HG03095 (cell line): ENCODE data around the gene HDDC2.

Experiments used
- ATAC-seq: cut with Tn5 transposase; IDR thresholded peaks from one replicate; pipeline ENCODE4 v1.9.1; 2021; ENCODE audit warnings: moderate library complexity; ENCODE audit not compliant: unreplicated experiment

HDDC2 gene, protein sequence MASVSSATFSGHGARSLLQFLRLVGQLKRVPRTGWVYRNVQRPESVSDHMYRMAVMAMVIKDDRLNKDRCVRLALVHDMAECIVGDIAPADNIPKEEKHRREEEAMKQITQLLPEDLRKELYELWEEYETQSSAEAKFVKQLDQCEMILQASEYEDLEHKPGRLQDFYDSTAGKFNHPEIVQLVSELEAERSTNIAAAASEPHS

DNA sequence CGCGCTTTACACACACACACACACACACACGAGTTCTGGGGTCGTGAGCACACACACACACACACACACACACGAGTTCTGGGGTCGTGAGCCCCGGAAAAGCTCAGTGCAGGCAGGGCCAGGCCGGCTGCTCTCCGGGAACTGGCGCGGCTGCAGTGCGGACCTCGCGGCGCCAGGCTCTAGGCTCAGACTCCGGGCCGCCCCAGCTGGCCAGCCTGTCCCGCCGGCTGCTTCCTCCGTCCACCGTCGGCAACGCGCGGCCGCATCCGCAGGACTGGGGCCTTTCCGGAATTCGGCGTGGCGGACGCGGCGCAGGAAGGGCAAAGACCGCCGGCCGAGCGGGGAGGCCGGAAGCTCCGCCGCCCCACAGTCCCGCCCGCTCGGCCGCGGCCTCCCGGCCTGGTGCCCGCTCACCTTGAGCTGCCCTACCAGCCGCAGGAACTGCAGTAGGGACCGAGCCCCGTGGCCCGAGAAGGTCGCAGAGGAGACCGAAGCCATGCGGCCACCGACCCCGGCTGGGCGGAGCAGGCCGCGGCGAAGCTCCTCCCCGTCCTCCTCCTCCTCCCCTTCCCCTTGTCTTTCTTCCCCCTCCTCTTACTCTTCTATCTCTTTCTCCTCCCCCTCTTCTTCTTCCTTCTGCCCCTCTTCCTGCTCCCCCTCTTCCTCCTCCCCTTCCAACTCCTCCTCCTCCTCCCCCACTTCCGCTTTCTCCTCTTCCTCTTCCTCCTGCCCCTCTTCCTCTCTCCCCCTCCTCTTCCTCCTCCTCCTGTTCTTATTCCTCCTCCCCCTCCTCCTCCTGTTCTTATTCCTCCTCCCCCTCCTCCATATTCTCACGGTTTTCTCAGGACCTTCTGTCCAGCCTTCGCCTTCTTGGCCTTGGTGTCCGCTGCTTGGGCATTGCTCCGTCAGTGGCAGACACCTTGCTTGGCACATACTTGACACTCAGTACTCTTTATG is at the start of gene HDDC2:
TSS of gene HDDC2 (minus strand) at position 533 of the 957 bp plus-strand sequence. CDS start at position 498, 35 bp downstream.
- peak; percentile 88 for ATAC-seq

DNA sequence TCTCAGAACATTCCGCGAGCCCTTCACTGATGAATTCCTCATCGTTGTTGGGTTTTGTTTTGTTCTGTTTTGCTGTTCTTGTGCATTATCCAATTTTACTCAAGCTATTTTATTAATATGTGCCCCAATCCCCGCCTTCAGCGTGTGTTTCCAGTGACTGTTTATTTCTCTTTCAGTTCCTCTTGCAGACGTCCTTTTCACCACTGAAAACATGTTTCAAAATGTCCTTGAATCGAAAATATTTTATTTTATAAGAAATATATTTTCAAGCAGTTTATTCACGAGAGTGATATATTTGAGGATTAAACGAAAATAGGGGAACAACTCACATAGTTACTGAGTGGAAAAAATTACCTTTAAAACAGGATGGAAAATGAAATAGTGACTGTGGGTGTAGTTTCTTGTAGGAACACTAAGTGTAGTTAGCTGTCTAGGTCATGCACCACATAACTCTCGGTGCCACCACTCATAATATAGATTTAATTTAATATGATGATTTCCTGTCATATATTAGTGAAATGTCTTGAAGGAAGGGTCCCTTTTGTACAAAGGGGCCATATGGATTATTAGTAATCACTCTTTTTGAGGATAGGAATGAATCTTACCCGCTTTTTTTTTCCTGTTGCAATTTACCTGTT is 45.3 kb upstream of the HDDC2 start:
- peak; percentile 82 for ATAC-seq

DNA sequence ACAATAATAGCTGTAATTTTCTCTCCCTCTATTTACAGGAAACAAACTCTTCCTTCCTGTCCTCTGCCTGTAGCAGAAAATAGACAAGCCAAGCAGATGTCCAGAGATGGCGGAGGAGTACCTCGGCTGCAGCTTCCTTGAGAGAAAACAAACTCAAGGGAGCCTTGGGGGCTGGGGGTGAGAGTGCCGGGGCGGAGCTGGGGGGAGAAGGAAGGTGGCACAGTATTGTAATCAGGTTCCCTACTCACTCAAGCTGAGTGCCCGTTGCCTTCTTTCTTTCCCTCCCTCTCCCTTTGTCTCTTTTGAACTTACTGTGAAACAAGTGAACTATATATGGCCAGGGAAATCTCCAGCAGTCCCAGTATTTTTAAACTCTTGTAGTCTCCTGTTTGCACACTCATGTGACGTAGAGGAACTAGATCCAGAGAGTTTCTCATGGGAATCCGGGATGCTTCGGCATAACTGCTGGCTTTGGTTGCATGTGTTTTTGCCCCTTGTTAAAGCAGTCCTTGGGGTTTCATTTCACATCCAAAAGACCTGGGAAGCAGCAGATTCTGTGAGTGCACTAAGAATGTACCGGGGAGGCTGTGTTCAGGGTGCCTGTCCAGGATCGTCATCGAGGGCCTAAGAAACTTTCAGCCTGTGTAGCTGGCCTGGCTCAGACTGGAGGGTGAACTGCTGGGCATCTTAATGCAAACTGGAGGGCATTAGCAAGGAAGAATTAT is 44.6 kb upstream of the HDDC2 start:
- peak; percentile 44 for ATAC-seq

DNA sequence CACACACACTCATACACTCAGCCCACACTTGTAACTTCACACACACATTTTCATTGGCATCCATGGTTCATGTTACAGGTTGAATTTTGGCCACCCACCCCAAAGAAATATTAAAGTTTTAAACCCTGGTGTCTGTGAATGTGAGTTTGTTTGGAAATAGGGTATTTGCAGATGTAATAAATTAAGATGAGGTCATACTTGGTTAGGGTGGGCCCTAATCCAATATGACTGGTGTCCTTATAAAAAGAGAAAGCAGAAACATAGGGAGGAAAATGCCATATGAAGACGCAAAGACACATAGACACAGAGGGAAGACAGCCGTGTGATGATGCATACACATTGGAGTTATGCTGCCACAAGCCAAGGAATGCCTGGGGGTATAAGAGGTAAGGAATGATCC is 39.7 kb upstream of the HDDC2 start:
- ATAC-seq: no peak

DNA sequence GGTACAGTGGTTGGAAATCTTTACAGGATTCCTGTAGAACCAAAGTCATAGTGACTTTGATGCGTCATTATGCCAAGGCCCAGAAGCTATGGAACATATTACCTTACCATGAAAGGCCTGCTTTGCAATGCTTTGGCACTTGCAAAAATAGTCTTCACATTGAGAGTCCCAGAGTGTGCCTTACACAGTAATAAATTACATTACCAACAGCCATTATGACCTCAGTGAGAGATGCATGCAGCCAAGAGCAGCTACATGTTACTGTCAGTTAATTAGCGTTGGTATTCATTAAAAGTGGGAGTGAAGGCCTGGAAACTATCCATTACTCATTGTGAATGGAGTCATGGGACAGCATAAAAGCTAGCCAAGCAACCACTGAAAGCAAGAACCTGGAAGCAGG is 39.2 kb upstream of the HDDC2 start:
- no peak for ATAC-seq

DNA sequence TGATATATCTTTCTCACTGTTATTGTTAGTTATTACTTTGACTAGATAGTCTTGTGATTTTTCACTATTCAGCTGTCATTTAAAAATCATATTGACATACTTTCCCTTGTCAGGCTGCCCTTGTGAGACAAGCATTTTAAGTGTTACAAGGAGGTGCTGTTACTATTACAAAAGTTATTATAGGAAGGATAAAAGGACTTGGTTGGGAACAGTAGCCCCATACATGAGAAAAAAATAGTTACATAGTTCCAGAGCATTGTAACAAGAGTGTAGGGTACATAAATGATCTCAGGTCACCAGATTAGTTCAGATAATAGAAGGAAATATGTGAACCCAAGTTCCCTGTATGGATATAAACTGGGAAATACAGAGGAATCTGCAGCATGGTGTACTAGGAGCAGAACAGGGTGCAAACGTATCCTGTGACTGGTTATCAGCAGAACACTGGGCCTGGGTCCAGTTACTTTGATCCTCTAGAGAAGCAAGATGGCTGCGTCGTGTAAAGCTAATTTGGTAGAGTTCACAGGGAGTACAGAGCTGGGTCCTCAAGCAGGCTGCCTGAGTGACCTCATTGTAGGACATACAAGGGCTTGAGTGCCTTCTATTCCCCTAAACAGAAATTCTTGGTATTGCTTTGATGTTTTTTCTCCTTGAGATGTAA is 38.5 kb upstream of the HDDC2 start:
- no peak for ATAC-seq

DNA sequence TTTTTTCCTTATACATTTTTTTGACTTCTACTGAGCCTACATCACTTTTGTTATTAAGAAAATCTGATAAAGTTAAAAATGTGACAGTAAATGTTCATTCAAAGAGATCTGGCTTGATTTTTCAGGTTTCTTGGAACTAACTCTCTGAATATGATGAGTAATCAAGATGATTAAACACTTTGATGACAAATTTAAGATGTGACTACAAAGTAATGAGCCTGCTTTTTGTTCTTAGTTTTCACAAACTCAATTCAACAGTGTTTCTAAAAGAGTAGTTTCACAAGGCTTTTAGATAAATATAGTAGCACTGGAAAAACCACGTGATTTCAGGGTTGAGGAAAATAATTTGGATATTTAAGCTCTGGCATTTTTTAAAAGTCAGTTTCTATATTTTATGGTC is 37.9 kb upstream of the HDDC2 start:
- no peak for ATAC-seq

DNA sequence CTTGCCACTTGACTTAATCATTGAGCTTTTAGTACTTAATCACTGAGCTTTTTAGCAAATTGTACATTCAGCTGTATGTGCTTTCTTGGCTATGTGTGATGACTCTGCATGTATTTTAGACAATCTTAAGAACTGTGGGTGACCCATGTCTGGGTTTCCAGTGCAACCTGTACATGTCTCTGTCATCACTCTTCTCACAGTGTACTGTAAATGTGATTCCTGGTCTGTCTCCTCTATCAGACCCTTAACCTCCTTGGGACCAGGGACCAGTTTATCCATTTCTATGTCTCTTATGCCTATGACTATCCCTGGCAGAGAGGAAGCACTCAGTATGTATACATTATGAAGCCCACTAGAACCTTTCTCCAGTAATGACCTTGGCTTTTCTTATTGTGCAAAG is 36.6 kb upstream of the HDDC2 start:
- ATAC-seq: no peak

DNA sequence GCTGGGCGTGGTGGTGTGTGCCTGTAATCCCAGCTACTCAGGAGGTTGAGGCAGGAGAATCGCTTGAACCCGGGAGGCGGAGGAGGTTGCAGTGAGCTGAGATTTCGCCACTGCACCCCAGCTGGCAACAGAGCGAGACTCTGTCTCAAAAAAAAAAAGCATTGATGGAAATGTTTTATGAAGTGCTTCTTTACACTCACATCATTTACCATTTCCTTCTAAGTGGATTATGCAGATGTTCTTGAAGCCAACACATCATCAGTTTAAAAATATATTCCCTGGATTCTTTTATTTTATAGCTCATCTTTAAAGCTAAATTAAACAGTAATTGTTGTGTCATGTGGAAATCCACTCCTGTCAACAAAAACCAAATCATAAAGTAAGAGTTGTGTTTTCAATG is 35.9 kb upstream of the HDDC2 start:
- no peak for ATAC-seq

DNA sequence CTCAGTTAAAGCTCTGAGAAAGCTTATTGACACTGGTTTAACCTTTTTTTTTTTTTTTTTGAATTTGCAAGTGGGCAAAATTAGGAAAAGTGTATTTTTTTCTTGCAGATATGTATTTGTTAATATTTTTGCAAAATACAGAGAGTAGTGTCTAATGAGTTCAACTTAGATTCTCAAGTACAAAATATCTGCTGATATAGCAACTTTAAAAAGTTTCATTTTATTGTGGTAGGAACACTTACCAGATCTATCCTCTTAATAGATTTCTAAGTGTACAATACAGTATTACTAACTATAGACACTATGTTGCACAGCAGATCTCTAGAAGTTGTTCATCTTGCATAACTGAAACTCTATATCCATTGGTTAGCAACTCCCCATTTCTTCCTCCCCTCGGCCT is 30.9 kb upstream of the HDDC2 start:
- no peak for ATAC-seq

DNA sequence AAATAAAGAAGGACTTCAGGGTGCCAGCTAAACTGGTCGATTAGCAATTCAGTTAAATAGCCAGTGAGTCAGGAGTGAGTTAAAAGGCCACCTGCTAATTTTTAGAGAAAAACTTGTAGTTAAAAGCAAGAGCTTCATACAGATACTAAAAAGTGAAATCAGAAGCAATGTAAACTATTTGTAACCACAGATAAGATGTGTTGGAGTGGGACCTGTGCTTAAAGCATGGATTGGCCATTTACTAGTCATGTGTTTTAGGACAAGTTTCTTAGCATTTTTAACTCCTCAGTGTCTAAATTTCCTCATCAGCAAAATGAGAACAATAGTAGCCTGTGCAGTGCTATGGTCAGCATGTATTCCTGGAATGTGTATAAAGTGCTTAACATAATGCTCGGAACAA is 23.8 kb upstream of the HDDC2 start:
- no peak for ATAC-seq

DNA sequence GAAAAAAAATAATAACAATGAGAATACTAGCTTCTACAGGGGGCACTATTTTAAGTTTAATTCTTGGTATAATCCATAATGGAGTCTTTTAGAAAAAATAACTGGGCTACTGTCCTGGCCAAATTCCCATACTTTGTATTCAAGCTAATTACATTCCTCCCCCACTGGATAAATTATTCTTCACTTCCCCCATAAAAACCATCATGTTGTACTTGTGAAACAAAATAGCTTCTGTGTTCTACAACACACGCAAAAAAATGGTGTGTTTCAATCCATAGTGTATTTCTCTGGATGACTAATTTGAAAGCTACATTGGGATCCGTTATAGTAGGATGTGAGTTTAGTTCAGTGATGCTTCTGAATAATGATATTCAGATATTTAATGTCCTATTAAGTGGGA is 21.6 kb upstream of the HDDC2 start:
- no peak for ATAC-seq

DNA sequence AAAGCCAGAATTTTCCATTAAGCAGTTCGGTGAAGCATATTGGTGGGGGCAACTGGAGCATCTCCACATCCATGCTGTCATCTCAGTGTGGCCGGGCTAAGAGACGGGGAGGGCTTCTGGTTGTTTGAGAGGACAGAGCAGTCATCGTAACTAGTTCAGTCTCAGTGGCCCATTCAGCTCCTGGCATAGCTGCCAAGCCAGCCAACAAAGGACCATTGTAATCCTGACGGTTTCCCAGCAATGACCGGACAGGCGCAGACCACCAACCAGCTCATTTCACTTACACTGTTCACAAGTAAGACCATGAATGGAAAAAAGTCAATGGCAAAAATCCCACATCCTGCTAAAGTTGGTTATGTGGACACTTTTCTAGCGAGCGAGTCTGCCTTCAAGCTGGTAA is 14.9 kb upstream of the HDDC2 start:
- no peak for ATAC-seq

DNA sequence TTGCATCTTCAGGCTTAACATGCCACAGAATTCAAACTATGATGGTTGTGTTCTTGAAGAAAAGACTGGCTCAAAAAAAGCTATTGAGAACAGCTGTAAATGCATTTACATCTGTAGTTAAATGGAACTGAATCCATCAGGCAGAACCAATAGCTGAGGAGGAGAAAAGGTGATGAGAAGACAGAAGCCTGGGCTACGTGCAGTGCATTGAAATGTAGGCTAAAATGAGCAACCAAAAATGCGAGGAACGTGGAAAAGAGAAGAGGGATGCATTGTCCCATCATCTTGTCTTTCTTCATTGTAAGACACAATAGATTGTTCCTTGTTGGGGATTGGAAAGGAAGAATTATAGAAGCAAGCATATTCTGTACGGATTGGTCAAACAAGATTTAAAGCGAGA is 13.8 kb upstream of the HDDC2 start:
- ATAC-seq: no peak

DNA sequence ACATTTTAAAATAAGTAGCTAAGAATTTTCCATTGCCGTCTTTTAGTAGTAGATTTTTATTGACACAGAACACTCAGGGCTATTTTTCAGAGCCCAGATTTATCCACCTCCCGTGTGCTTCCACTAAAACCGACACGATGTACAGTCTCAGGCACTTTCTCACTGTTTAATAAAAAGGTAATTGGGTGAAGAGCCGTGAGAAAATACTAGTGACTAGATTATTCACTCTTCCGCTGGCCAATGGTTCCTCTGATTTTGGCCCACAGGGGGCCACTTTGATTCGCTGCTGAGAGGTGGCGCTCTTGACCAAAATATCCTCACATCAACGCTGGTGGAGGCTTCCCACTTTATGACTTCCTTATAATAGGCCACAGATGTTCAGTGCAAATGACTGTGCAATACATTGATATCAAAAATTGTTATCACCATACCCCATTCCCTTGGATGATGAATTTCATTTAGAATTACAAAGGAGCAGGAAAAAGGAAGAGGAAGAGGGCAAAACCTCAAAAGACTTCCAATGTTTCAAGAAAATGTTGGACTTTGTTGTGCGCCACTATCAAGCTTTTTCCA is 12.3 kb upstream of the HDDC2 start:
- ATAC-seq: peak; percentile 81

DNA sequence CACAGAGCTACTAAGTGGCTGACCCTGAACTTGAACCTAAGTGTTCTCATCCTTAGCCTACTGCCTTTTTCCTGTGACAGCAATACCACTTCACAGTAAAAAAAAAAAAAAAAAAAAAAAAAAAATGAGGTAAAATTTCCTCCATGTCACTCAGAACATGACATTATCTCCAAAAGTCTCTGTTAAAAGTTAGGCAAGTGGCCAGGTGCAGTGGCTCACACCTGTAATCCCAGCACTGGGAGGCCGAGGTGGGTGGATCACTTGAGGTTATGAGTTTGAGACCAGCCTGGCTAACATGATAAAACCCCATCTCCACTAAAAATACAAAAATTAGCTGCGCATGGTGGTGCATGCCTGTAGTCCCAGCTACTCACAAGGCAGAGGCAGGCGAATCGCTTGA is 11.2 kb upstream of the HDDC2 start:
- no peak for ATAC-seq

DNA sequence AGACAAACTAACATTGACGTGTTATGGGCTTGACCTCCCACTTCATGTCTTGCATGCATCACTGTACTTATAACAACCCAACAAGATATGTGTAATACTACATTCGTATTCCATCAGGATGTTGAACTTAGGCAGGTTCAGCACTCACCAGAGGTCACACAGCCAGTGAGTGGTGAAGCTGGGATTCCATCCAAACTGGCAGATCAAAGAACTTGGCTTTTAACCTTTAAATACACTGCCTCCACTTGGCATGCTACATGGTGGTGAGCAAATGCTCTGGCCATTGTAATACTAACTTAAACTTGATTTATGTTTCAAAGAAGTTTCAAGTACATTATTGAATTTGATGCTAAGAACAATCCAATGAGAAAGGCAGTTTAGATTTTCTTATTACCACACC is 10.7 kb upstream of the HDDC2 start:
- ATAC-seq: no peak

DNA sequence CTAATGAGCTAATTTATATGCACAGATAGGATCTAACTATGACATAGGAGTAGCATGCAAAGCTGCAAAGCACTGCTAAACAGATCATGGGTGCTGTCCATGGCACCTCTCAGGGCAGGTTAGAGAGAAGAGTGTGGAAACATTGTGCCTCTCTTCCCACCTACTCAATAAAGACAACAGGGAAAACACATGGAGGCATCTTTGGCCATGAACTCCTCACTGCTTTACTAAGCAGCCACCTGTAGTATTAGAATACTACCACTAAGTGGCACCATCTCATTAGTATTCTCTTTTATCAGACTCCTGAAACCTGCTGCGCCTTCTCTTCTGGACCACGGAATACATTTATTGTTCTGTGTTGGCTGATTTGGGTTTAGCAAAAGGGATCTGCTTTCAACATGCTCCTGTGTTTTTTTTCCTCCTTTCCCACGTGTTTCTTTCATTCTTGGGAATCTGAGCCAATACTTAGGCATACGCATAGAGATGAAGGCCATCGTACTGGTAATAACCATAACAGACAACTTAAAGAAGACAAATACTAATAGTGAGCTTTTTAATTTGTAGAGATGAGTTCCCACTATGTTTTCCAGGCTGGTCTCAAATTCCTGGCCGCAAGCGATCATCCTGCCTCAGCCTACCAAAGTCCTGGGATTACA is 9.4 kb upstream of the HDDC2 start:
- ATAC-seq: peak; percentile 80

DNA sequence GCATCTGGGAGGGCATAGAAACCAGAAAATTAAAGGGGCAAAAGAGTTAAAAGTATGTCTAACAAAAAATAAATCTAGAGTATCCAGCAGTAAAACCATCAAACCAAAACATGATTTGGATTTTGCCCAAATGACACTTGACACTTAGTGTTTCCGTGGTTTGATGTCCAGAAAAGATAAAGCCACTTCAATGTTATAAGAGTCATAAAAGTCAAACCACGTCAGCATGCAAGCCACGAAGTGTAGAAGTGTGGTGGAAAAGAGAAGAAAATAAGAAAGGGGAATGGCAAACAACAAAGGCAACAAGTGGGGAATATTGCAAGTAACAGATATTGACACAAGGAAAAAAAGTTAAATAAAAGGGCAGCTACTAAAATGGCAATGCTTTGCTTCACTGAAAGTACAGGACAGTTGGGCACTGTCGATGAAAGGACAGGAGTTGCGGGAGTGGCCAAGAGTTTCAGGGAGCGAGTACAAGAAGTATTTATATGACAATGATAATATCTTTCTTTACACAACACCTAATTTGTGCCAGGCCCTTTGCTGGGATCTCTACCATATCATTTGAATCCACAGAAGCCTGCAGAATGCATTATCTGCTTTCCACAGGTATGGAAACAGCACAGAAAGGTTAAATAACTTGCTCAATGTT is 6.3 kb upstream of the HDDC2 start:
- ATAC-seq: no peak
